GM18520 (cell line): Measurements from ENCODE around the gene LUC7L.

ENCODE experiments used
- ATAC-seq: cut with Tn5 transposase; IDR thresholded peaks from one replicate; pipeline ENCODE4 v1.9.1; 2021; ENCODE audit not compliant: unreplicated experiment

Gene LUC7L

GRCh38 chr16:149024-149660 is 80.1 kb downstream of the LUC7L start:
- no peak for ATAC-seq

- no peak for ATAC-seq
Measured at GRCh38 chr16:146646-147045, 82.6 kb downstream of the LUC7L start.

- ATAC-seq: no peak
Measured at GRCh38 chr16:144797-145252, 84.4 kb downstream of the LUC7L start.

- no peak for ATAC-seq
Measured at GRCh38 chr16:143456-143855, 85.8 kb downstream of the LUC7L start.

GRCh38 chr16:143047-143446 is 86.2 kb downstream of the LUC7L start:
- ATAC-seq: no peak

GRCh38 chr16:142405-142967 is 86.8 kb downstream of the LUC7L start:
- ATAC-seq: no peak

- ATAC-seq: no peak
Measured at GRCh38 chr16:140175-140857, 88.9 kb downstream of the LUC7L start.
